ENCODE measurements around the gene ADGRG1.

ADGRG1 gene

GRCh38 chr16:57687363-57687929, 59.0 kb downstream of the ADGRG1 start:
- in situ Hi-C loops (cut with HindIII; ENCODE audit: low pct_unique_long_range_greater_than_20kb, low sequenced_read_pairs): no loop called here
- no peak for DNase-seq (ENCODE audit: low read depth in 1 of 2, low spot score in 1 of 2)
- TF ChIP-seq JUND (IDR thresholded peaks at IDR 0.05; ENCODE audit: low read depth): no peak

DNA sequence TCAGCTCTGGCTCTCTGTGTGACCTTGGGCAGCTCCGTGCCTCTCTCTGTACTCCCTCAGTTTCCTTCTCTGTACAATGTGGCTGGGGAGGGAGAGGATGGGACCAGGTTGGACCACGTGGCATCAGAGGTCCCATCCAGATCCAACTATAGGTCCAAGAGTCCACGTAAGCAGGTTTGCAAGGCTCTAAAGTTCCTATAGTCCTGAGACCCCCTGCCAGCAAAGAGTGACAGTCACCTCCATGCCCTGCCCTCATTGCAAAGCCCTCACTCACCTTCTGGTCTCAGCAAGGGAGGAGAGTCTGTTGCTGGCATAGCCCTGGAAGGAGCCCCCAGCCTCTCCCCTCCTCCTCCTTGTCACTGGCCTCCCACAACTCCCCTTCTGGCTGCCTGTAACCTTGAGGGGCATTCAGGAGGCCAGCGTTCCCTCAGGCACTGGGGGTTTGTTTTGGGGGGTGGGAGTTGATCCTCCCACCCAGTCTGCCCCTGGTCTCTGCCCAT, 60.1 kb downstream of the ADGRG1 start:
- no peak for TF ChIP-seq JUND (IDR thresholded peaks at IDR 0.05; ENCODE audit: low read depth)
- no peak for DNase-seq (ENCODE audit: low read depth in 1 of 2, low spot score in 1 of 2)
- in situ Hi-C loops (cut with HindIII; ENCODE audit: low pct_unique_long_range_greater_than_20kb, low sequenced_read_pairs): no loop called here

GRCh38 chr16:57688987-57689761, 60.7 kb downstream of the ADGRG1 start:
- in situ Hi-C loops (cut with HindIII; ENCODE audit: low pct_unique_long_range_greater_than_20kb, low sequenced_read_pairs): no loop called here
- no peak for TF ChIP-seq JUND (IDR thresholded peaks at IDR 0.05; ENCODE audit: low read depth)
- DNase-seq (ENCODE audit: low read depth in 1 of 2, low spot score in 1 of 2): no peak

GRCh38 chr16:57689762-57690558, 61.5 kb downstream of the ADGRG1 start:
- TF ChIP-seq JUND (IDR thresholded peaks at IDR 0.05; ENCODE audit: low read depth): no peak
- in situ Hi-C loops (cut with HindIII; ENCODE audit: low pct_unique_long_range_greater_than_20kb, low sequenced_read_pairs): no loop called here
- no peak for DNase-seq (ENCODE audit: low read depth in 1 of 2, low spot score in 1 of 2)

- TF ChIP-seq JUND (IDR thresholded peaks at IDR 0.05; ENCODE audit: low read depth): no peak
- no peak for DNase-seq (ENCODE audit: low read depth in 1 of 2, low spot score in 1 of 2)
- in situ Hi-C loops (cut with HindIII; ENCODE audit: low pct_unique_long_range_greater_than_20kb, low sequenced_read_pairs): no loop called here
Observed at GRCh38 chr16:57690782-57691471, 62.5 kb downstream of the ADGRG1 start.

DNA sequence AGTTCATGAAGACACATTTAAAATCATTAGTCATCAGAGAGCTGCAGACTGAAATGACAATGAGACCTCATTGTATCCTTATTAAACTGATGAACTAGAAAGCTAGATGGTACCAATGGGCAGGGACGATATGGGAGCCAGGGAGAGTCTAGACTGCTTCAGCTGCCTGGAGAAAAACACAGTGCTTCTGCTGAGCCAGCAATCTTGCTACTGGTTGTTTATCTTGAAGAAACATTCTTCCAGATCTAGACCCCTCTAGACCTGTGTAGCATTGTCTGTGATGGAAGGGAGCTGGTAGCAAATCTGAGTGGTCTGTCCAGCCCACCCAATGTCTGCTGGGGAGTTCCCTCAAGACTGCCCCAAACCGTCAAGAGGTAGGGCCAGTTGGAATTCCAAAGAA, 64.2 kb downstream of the ADGRG1 start:
- no peak for TF ChIP-seq JUND (IDR thresholded peaks at IDR 0.05; ENCODE audit: low read depth)

DNA sequence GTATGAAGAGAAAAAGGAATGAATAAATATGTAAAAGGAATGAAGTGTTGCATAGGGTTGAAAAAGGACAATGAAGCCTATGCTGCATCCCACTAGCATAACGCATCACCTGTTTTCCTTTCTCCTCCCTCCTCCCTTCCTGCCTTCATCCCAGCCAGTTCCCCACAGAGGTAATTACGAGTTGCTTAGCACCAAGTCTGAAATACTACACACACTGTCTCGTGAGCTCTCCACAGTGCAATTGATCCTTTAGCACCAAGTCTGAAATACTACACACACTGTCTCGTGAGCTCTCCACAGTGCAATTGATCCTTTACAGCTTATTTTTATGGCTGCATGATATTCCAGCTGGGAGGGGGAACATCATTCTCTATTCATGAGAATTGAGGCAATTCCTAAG, 65.1 kb downstream of the ADGRG1 start:
- DNase-seq (ENCODE audit: low read depth in 1 of 2, low spot score in 1 of 2): no peak
- TF ChIP-seq JUND (IDR thresholded peaks at IDR 0.05; ENCODE audit: low read depth): no peak
- in situ Hi-C loops (cut with HindIII; ENCODE audit: low pct_unique_long_range_greater_than_20kb, low sequenced_read_pairs): no loop called here

More for the DNA sequence above, 64.2 kb downstream of the ADGRG1 start:
- in situ Hi-C loops (cut with HindIII; ENCODE audit: low pct_unique_long_range_greater_than_20kb, low sequenced_read_pairs): no loop called here
- no peak for DNase-seq (ENCODE audit: low read depth in 1 of 2, low spot score in 1 of 2)

- TF ChIP-seq JUND (IDR thresholded peaks at IDR 0.05; ENCODE audit: low read depth): no peak
- in situ Hi-C loops (cut with HindIII; ENCODE audit: low pct_unique_long_range_greater_than_20kb, low sequenced_read_pairs): no loop called here
Observed at GRCh38 chr16:57694231-57694724, 65.8 kb downstream of the ADGRG1 start.

GRCh38 chr16:57694725-57695679, 66.6 kb downstream of the ADGRG1 start, which contains the start of gene DRC7:
Gene DRC7, plus strand, starts transcription at chr16:57694806. Its CDS starts 3,144 bp downstream, at chr16:57697950.
- peak; percentile 65 to 66 for DNase-seq (ENCODE audit: low read depth in 1 of 2, low spot score in 1 of 2)
- in situ Hi-C loops (cut with HindIII; ENCODE audit: low pct_unique_long_range_greater_than_20kb, low sequenced_read_pairs): no loop called here
- no peak for TF ChIP-seq JUND (IDR thresholded peaks at IDR 0.05; ENCODE audit: low read depth)

More at GRCh38 chr16:57694231-57694724, 65.8 kb downstream of the ADGRG1 start:
- DNase-seq (ENCODE audit: low read depth in 1 of 2, low spot score in 1 of 2): no peak

GRCh38 chr16:57695680-57696069, 67.2 kb downstream of the ADGRG1 start:
- in situ Hi-C loops (cut with HindIII; ENCODE audit: low pct_unique_long_range_greater_than_20kb, low sequenced_read_pairs): no loop called here
- DNase-seq (ENCODE audit: low read depth in 1 of 2, low spot score in 1 of 2): no peak
- TF ChIP-seq JUND (IDR thresholded peaks at IDR 0.05; ENCODE audit: low read depth): no peak

- in situ Hi-C loops (cut with HindIII; ENCODE audit: low pct_unique_long_range_greater_than_20kb, low sequenced_read_pairs): no loop called here
- no peak for TF ChIP-seq JUND (IDR thresholded peaks at IDR 0.05; ENCODE audit: low read depth)
- no peak for DNase-seq (ENCODE audit: low read depth in 1 of 2, low spot score in 1 of 2)
Observed at GRCh38 chr16:57696240-57696639, 67.8 kb downstream of the ADGRG1 start.

All from T47D (cell line).